HepG2 (cell line): ENCODE data around the gene METTL27. TPM values are rescaled to one million over a fixed set of nuclear protein-coding genes. Genes with fewer than 3 reads are reported as not detected.
A peak's percentile ranks its signal among the peaks of the same experiment; 100 is the strongest.

Experiments
- ATM ChIP-seq: fragments of 450-650 bp; IDR thresholded peaks from 2 replicates; pipeline ENCODE4 v1.7.1; 2017; ENCODE audit warnings: mild to moderate bottlenecking, borderline replicate concordance
- FOXO1 ChIP-seq: sonication (generic); formaldehyde crosslinking; IDR thresholded peaks from 2 replicates; pipeline ENCODE4 v1.4.0; 2020; ENCODE audit warnings: missing genetic modification reagents
- HDAC2 ChIP-seq: sonication (generic); formaldehyde crosslinking; IDR thresholded peaks from 2 replicates; pipeline ENCODE4 v1.4.0; 2020; ENCODE audit warnings: missing genetic modification reagents
- HNF4A ChIP-seq: sonication (generic); formaldehyde crosslinking; IDR thresholded peaks from 2 replicates; pipeline ENCODE4 v1.4.0; 2020; ENCODE audit warnings: missing genetic modification reagents
- MXD4 ChIP-seq: IDR thresholded peaks from 2 replicates; pipeline ENCODE4 v1.6.1; 2016; ENCODE audit warnings: mild to moderate bottlenecking, missing biosample characterization, missing genetic modification reagents
- NFYC ChIP-seq: IDR thresholded peaks from 2 replicates; pipeline ENCODE4 v1.6.1; 2016; ENCODE audit warnings: missing genetic modification reagents, missing compliant biosample characterization
- NR2F6 ChIP-seq, 2 experiments: IDR thresholded peaks; 2 replicates each; pipeline ENCODE4 v1.6.1; 2016; ENCODE audit warnings: antibody characterized with exemption in 1 of 2, mild to moderate bottlenecking in 1 of 2
- PHF21A ChIP-seq: sonication (generic); formaldehyde crosslinking; IDR thresholded peaks from 2 replicates; pipeline ENCODE4 v1.5.0; 2020; ENCODE audit warnings: mild to moderate bottlenecking, missing genetic modification reagents
- RBFOX2 ChIP-seq: fragments of 200-400 bp; formaldehyde crosslinking; IDR thresholded peaks from 2 replicates; pipeline ENCODE4 v1.6.1; 2017; ENCODE audit warnings: low read depth, mild to moderate bottlenecking, low read length
- RNF2 ChIP-seq: fragments of 450-650 bp; conservative IDR thresholded peaks from 2 replicates; pipeline ENCODE4 v1.6.1; 2016; ENCODE audit warnings: low read depth
- RORA ChIP-seq: sonication (generic); formaldehyde crosslinking; IDR thresholded peaks from 2 replicates; pipeline ENCODE4 v1.5.0; 2020; ENCODE audit warnings: mild to moderate bottlenecking, missing genetic modification reagents, moderate library complexity
- SMARCC2 ChIP-seq: fragments of 450-650 bp; IDR thresholded peaks from 2 replicates; pipeline ENCODE4 v1.6.1; 2017; ENCODE audit warnings: antibody characterized with exemption, mild to moderate bottlenecking
- SOX5 ChIP-seq: IDR thresholded peaks from 2 replicates; pipeline ENCODE4 v1.6.1; 2016; ENCODE audit warnings: borderline replicate concordance
- TFE3 ChIP-seq: IDR thresholded peaks from 2 replicates; pipeline ENCODE4 v1.6.1; 2016
- ZBTB10 ChIP-seq: sonication (generic); formaldehyde crosslinking; IDR thresholded peaks from 2 replicates; pipeline ENCODE4 v1.4.0; 2020; ENCODE audit warnings: missing genetic modification reagents, borderline replicate concordance
- ZFY ChIP-seq: sonication (generic); formaldehyde crosslinking; IDR thresholded peaks from 2 replicates; pipeline ENCODE4 v1.4.0; 2020; ENCODE audit warnings: missing genetic modification reagents
- ZNF577 ChIP-seq: sonication (generic); formaldehyde crosslinking; IDR thresholded peaks from 2 replicates; pipeline ENCODE4 v1.4.0; 2020; ENCODE audit warnings: mild to moderate bottlenecking, low read depth, missing genetic modification reagents, borderline replicate concordance
- polyA plus RNA-seq, 8 experiments: library from polyadenylated mRNA; depleted of rRNA in 3 of 8; stranded (reverse) in 7 of 8; unstranded in 1 of 8; fragments of >200 nt; fragmentation: Illumina TruSeq in 4 of 8; extraction: Trizol in 4 of 8; gene quantifications; 2 replicates each; pipeline versions ENCODE4 v1.2.1 to v1.2.3, GENCODE V29; 2011 to 2016; ENCODE audit warnings: low read depth in 4 of 8, missing spikeins in 1 of 8, mixed read lengths in 1 of 8; ENCODE audit not compliant: insufficient read depth in 1 of 8
- total RNA-seq, 5 experiments: library from RNA; depleted of rRNA; stranded (reverse); fragments of >200 nt; fragmentation: Illumina TruSeq; extraction: Trizol; gene quantifications; 2 replicates each; pipeline ENCODE4 v1.2.3, GENCODE V29; 2016; ENCODE audit warnings: low read depth in 1 of 5
- TF ChIP-seq, protein P1 (sequence below): sonication (generic); formaldehyde crosslinking; conservative IDR thresholded peaks from 2 replicates; pipeline ENCODE4 v1.4.0; 2020; ENCODE audit warnings: missing genetic modification reagents
- TF ChIP-seq, protein P2 (sequence below): sonication (generic); formaldehyde crosslinking; IDR thresholded peaks from 2 replicates; pipeline ENCODE4 v1.4.0; 2020; ENCODE audit warnings: mild to moderate bottlenecking, missing genetic modification reagents
- TF ChIP-seq, protein P3 (sequence below): sonication (generic); formaldehyde crosslinking; conservative IDR thresholded peaks from 2 replicates; pipeline ENCODE4 v1.8.1; 2023; ENCODE audit warnings: missing genetic modification reagents

Gene METTL27
- total and polyA plus RNA-seq, 2 of the 13 experiments (the other 11 are each of a cell fraction or from before 2014, with no cell fraction given): 2.0 to 3.0 TPM

- TF ChIP-seq ZBTB10 (CRISPR knock-in tag): peak; percentile 41; the same call in 1 of the 2 replicates
- TF ChIP-seq, protein P1, sequence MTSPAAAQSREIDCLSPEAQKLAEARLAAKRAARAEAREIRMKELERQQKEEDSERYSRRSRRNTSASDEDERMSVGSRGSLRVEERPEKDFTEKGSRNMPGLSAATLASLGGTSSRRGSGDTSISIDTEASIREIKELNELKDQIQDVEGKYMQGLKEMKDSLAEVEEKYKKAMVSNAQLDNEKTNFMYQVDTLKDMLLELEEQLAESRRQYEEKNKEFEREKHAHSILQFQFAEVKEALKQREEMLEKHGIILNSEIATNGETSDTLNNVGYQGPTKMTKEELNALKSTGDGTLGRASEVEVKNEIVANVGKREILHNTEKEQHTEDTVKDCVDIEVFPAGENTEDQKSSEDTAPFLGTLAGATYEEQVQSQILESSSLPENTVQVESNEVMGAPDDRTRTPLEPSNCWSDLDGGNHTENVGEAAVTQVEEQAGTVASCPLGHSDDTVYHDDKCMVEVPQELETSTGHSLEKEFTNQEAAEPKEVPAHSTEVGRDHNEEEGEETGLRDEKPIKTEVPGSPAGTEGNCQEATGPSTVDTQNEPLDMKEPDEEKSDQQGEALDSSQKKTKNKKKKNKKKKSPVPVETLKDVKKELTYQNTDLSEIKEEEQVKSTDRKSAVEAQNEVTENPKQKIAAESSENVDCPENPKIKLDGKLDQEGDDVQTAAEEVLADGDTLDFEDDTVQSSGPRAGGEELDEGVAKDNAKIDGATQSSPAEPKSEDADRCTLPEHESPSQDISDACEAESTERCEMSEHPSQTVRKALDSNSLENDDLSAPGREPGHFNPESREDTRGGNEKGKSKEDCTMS (CRISPR knock-in tag): no peak
- no peak for TF ChIP-seq MXD4 (CRISPR knock-in tag)
- no peak for TF ChIP-seq RBFOX2
- TF ChIP-seq TFE3: no peak
- TF ChIP-seq RNF2: no peak
- TF ChIP-seq PHF21A (CRISPR knock-in tag): peak; percentile 44
- no peak for TF ChIP-seq ATM
- TF ChIP-seq, protein P2, sequence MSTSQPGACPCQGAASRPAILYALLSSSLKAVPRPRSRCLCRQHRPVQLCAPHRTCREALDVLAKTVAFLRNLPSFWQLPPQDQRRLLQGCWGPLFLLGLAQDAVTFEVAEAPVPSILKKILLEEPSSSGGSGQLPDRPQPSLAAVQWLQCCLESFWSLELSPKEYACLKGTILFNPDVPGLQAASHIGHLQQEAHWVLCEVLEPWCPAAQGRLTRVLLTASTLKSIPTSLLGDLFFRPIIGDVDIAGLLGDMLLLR (CRISPR knock-in tag): no peak
- TF ChIP-seq FOXO1 (CRISPR knock-in tag): peak; percentile 50
- TF ChIP-seq SMARCC2: no peak
- TF ChIP-seq SOX5 (CRISPR knock-in tag): peak; percentile 34; the same call in 1 of the 2 replicates
- no peak for TF ChIP-seq ZNF577 (CRISPR knock-in tag)
- no peak for TF ChIP-seq ZFY
- no peak for TF ChIP-seq NR2F6 (IDR thresholded peaks at IDR 0.05)
- TF ChIP-seq NR2F6 (CRISPR knock-in tag; IDR thresholded peaks at IDR 0.05): 0 out of 2 replicates have a peak, but pooled peaks have one; percentile 4
- TF ChIP-seq NFYC: no peak
- TF ChIP-seq, protein P3, sequence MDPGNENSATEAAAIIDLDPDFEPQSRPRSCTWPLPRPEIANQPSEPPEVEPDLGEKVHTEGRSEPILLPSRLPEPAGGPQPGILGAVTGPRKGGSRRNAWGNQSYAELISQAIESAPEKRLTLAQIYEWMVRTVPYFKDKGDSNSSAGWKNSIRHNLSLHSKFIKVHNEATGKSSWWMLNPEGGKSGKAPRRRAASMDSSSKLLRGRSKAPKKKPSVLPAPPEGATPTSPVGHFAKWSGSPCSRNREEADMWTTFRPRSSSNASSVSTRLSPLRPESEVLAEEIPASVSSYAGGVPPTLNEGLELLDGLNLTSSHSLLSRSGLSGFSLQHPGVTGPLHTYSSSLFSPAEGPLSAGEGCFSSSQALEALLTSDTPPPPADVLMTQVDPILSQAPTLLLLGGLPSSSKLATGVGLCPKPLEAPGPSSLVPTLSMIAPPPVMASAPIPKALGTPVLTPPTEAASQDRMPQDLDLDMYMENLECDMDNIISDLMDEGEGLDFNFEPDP (CRISPR knock-in tag): no peak
- peak; percentile 81 for TF ChIP-seq HNF4A
- TF ChIP-seq HDAC2: 0 out of 2 replicates have a peak, but pooled peaks have one; percentile 20
- TF ChIP-seq RORA: no peak
These were observed 12.2 kb downstream of the METTL27 start (continued) for GRCh38 chr7:73829921-73830680.
